ENCODE data around the gene KLHL5. TPM values are rescaled to one million over a fixed set of nuclear protein-coding genes. Genes with fewer than 3 reads are reported as not detected.

KLHL5 gene
- polyA plus RNA-seq, 1 donor from 2014 or later, result 33.8 TPM

GRCh38 chr4:39032218-39033085 lies 29.6 kb upstream of the KLHL5 start, which contains the start of gene TMEM156:
TMEM156 (minus strand) TSS chr4:39032409; CDS start chr4:39032313, 96 bp downstream.
- Histone ChIP-seq H3K9me3 (ENCODE audit: low read length) (no peaks in the 10 kb centered on the region), H2AFZ (ENCODE audit: low read depth, low read length) (no peak within 1 kb of the TSS), H4K20me1 (ENCODE audit: insufficient read depth) (no peaks in the 10 kb centered on the region), H3K9ac (ENCODE audit: low read length) (no peak within 1 kb of the TSS), H3K27me3 (ENCODE audit: insufficient read depth, low read depth, low read length) (no peaks in the 10 kb centered on the region), H3K9me2 (ENCODE audit: insufficient read depth, low read length) (no peaks in the 10 kb centered on the region), H3K36me3 (ENCODE audit: insufficient read depth, low read length) (no peaks in the 10 kb centered on the region), H3K27ac (ENCODE audit: low read length) (no peak within 1 kb of the TSS), H3K79me2 (replicated peaks; ENCODE audit: insufficient read depth, low read length) (no peaks in the 10 kb centered on the region), H3F3A (ENCODE audit: insufficient read depth, low read length, poor library complexity, severe bottlenecking) (no peaks in the 10 kb centered on the region), H3K4me3 (ENCODE audit: low read length) (no peak within 1 kb of the TSS), H3K4me2 (ENCODE audit: low read length) (no peak within 1 kb of the TSS)
- TF ChIP-seq EP300 (conservative IDR thresholded peaks at IDR 0.05; ENCODE audit: poor library complexity, severe bottlenecking), result no peak
- no peak for TF ChIP-seq TAF1 (IDR thresholded peaks at IDR 0.05; ENCODE audit: low read depth)
- TF ChIP-seq SMC3 (conservative IDR thresholded peaks at IDR 0.05; ENCODE audit: poor library complexity), result no peak
- no peak for TF ChIP-seq CTCF (IDR thresholded peaks at IDR 0.05; ENCODE audit: poor library complexity, severe bottlenecking)
- TF ChIP-seq EZH2 (IDR thresholded peaks at IDR 0.05; ENCODE audit: borderline replicate concordance, insufficient read depth, low read length, poor library complexity, severe bottlenecking), result no peak
- no peak for TF ChIP-seq MXI1 (conservative IDR thresholded peaks at IDR 0.05; ENCODE audit: poor library complexity, severe bottlenecking)
- no peak for TF ChIP-seq REST (IDR thresholded peaks at IDR 0.05; ENCODE audit: borderline replicate concordance)
- no peak for TF ChIP-seq POLR2AphosphoS5 (IDR thresholded peaks at IDR 0.05)
- TF ChIP-seq RAD21 (conservative IDR thresholded peaks at IDR 0.05), result no peak

GRCh38 chr4:39036172-39036571 lies 25.9 kb upstream of the KLHL5 start:
- Histone ChIP-seq H3K9ac (ENCODE audit: low read length) (no peak overlapping the region), H3K4me3 (ENCODE audit: low read length) (no peak overlapping the region), H3K9me2 (ENCODE audit: insufficient read depth, low read length) (no peaks in the 10 kb centered on the region), H2AFZ (ENCODE audit: low read depth, low read length) (no peak overlapping the region), H3K27me3 (ENCODE audit: insufficient read depth, low read depth, low read length) (no peaks in the 10 kb centered on the region), H3K9me3 (ENCODE audit: low read length) (no peaks in the 10 kb centered on the region), H3K4me2 (ENCODE audit: low read length) (no peak overlapping the region), H4K20me1 (ENCODE audit: insufficient read depth) (no peaks in the 10 kb centered on the region), H3K27ac (ENCODE audit: low read length) (no peak overlapping the region), H3F3A (ENCODE audit: insufficient read depth, low read length, poor library complexity, severe bottlenecking) (no peaks in the 10 kb centered on the region), H3K79me2 (replicated peaks; ENCODE audit: insufficient read depth, low read length) (no peaks in the 10 kb centered on the region), H3K36me3 (ENCODE audit: insufficient read depth, low read length) (no peaks in the 10 kb centered on the region)
- TF ChIP-seq RAD21 (conservative IDR thresholded peaks at IDR 0.05) (no peak), POLR2AphosphoS5 (IDR thresholded peaks at IDR 0.05) (no peak)

Measured in neural cell (in vitro differentiated cells).